Rectal smooth muscle tissue (tissue), 1 donor: ENCODE measurements around the gene C1orf159.

Experiments used
- H3K27ac ChIP-seq: one replicate; pipeline ENCODE4 v1.7.0; 2013; ENCODE audit warnings: low read depth, low read length, inconsistent platforms
- H3K27me3 ChIP-seq: one replicate; pipeline ENCODE4 v1.7.0; 2013; ENCODE audit warnings: low read length; ENCODE audit not compliant: control insufficient read depth, insufficient read depth
- H3K36me3 ChIP-seq: one replicate; pipeline ENCODE4 v1.7.0; 2013; ENCODE audit warnings: low read length; ENCODE audit not compliant: control insufficient read depth, insufficient read depth
- H3K4me1 ChIP-seq: one replicate; pipeline ENCODE4 v1.7.0; 2013; ENCODE audit warnings: low read length; ENCODE audit not compliant: control insufficient read depth, insufficient read depth
- H3K4me3 ChIP-seq: one replicate; pipeline ENCODE4 v1.7.0; 2013; ENCODE audit warnings: low read length
- H3K9ac ChIP-seq: one replicate; pipeline ENCODE4 v1.7.0; 2013; ENCODE audit warnings: low read length

The C1orf159 gene

DNA sequence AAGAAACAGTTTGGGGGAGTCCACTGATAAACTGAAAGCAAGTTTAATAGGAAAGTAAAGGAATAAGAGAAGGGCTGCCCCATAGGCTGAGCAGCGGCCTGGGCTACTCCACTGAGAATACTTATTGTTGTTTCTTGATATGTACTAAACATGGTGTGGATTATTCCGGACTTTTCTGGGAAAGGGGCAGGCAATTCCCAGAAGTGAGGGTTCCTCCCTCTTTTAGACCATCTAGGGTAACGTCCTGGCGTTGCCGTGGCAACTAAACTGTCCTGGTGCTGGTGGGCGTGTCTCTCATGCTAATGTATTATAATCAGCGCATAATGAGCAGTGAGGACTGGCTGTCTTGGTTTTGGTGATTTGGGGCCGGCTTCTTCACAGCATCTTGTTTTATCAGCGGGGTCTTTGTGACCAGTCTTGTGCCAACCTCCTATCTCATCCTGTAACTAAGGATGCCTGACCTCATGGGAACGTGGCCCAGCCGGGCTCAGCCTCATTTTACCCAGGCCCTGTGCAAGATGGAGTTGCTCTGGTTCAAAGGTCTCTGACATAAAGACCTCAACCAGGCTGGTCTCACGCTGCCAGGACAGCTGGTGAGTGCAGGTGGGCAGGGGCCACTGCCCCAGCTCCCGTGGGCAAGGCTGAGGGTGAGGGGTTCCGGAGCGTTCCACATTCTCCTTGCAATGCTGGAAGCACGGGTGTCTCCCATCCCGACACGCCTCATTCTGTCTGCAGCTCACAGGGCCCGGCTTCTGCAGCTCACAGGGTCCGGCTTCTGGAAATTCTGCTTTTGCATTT is 19.6 kb upstream of the C1orf159 start:
- H3K9ac ChIP-seq, result no peak overlapping the region
- H3K27me3 ChIP-seq, result no peaks in the 10 kb centered on the region
- H3K36me3 ChIP-seq, result no peaks in the 10 kb centered on the region
- H3K4me3 ChIP-seq, result no peak overlapping the region
- H3K27ac ChIP-seq, result no peak overlapping the region
- H3K4me1 ChIP-seq, result no peaks in the 10 kb centered on the region

DNA sequence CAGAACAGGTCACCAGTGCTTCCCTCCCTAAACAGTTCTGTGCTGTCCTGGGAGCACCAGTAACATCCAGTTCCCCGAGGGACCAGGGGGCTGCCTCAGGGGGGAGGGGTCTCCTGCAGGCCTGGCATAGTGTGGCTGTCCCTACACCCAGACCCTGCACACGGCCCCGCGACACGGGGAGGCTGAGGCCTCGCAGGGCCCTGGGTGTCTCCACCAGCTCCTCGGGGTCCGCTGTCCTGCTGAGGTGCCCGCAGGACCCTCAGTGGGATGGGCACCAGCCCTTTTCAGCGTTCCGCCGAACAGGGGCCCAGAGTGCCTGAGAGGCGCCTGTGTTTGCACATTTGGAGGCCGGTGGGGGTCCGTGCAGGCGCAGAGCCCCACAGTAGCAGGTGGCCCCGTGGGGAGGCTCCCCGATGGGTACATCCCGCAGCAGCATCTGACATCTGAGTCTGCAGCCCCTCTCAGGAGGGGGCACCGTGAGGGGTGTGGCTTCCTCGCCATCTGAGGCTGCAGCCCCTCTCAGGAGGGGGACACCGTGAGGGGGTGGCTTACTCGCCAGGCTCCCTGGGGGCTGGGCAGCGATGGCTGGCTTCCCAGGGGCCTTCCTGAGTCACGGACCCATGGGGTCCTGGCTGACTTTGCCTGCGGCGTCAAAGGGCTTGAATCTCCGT is 18.5 kb upstream of the C1orf159 start:
- Histone ChIP-seq H3K27me3 (no peaks in the 10 kb centered on the region), H3K4me1 (no peaks in the 10 kb centered on the region), H3K9ac (no peak overlapping the region), H3K4me3 (no peak overlapping the region), H3K36me3 (no peaks in the 10 kb centered on the region), H3K27ac (no peak overlapping the region)

DNA sequence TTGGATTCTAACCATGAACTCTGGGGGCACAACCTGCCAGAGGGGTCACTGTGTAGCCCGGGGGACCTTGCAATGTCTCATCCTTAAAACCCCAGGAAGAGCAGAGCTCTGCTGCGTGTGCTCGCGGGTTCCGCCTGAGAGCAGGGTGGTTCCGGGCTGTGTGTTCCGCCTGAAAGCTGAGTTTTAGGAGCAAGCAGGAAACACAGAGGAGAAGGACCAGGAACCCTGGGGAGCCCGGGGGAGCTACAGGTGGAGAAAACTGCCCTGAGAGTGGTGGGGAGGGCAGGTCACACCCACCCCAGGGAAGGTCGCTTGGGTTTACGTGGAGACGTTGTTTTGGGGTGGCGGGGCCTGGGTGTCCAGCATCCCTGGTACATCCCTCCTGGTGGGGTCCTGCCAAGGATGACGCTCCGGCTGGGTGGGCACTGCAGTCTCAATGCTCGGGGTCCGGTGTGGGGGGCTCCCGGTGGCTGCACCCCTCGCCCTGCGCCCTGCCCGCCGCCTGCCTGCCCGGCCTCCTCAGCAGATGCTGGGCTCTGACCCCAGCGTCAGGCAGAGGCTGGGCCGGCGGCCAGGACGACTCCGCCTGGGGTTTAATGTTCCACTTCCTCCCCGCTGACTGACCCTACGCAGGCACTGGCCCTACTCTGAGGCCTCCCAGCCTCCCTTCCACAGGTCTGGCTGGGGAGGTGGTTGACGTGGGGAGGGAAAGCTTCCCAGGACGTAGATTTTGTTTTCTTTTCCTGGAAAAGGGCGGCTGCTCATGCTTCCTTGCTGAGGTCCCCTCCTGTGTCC is 17.3 kb upstream of the C1orf159 start:
- Histone ChIP-seq H3K9ac (peak overlapping the region; percentile 21), H3K27ac (no peak overlapping the region), H3K4me1 (no peaks in the 10 kb centered on the region), H3K27me3 (no peaks in the 10 kb centered on the region), H3K4me3 (peak overlapping the region; percentile 41), H3K36me3 (no peaks in the 10 kb centered on the region)

DNA sequence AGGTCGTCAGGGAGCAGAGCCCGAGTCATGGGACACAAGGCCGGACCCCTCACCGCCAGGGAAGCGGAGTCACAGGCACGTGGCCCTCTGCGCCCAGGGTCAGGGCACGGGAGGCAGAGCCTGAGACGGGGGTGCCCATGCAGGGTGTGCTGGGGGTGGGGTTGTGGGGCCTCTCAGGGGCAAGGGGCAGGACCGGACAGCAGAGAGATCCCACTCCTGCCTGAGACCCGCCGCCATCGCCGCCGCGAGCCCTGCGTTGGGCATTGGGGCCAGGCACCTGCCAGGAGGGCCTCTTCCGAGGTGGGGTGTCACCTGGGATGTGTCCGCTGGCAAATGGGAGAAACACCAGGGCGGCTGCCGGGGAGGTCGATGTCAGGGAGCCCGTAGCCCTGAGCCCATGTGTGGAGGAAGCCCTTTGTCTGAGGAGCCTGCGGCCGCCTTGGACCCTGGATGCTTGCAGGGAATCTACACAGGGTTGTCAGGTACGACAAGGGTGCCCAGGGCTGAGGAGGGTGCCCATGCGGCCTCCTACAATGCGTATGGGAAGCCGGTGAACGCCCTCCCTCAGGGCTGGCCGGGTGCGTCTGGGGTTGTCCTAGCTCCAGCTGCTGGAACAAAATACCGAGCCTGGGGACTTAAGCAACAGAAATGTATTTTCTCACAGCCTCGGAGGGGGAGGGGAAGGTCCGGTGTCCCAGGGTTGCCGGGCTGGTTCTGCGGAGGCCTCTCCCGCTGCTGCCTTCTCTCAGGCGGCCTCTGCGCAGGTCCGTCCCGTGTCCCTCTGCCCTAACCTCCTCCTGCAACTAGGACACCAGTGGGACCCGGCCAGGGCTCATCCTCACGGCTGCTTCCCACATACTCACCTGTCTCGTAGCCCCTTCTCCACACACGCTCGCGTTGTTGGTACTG is 16.4 kb upstream of the C1orf159 start:
- Histone ChIP-seq H3K27me3 (no peaks in the 10 kb centered on the region), H3K4me1 (no peaks in the 10 kb centered on the region), H3K27ac (no peak overlapping the region), H3K9ac (peak overlapping the region; percentile 21), H3K36me3 (no peaks in the 10 kb centered on the region), H3K4me3 (peak overlapping the region; percentile 41)

DNA sequence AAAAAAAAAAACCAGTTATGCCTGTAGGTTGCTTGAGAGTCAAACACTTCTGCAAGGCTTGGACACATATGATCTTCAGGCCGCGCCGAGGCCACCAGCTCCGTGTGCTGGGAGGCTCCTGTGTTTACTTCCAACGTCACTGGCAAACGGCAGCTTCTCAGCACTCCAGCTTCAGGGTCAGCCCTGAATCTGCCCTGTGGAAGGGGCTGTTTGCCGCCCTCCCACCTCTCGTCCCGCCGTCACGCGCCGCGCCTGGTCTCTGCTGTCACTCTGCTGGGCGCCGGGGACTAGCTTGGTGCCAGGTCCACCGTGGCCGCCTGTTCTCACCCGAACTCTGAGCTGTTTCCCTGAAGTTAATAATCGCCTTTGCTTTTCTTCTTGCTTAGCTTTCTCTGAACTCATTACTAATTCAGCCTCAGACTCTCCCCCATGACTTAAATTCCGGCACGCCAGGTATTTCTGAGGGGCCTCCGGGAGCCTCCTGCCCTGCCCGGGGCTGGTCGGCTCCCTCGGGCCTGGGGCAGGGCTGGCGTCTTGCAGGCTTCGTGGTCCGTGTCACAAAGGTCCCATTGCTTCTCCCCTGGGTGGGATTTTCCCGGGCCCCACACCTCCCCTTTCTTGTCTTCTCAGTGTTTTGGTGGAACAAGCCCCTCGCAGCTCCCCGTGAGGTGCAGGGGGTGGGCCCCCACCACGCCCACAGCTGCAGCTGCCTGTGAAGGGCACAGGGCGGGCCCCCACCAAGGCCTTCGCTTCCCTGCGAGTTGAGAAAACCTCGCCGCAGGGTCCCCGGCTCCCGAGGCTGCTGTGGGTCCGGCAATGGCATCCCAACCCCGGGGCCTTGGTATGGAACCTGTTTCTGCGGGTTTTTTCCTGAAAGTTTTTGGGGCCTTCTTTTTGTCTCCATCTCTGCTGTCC is 14.6 kb upstream of the C1orf159 start:
- Histone ChIP-seq H3K27me3 (no peaks in the 10 kb centered on the region), H3K27ac (no peak overlapping the region), H3K9ac (no peak overlapping the region), H3K36me3 (no peaks in the 10 kb centered on the region), H3K4me3 (peak overlapping the region; percentile 47), H3K4me1 (no peaks in the 10 kb centered on the region)

DNA sequence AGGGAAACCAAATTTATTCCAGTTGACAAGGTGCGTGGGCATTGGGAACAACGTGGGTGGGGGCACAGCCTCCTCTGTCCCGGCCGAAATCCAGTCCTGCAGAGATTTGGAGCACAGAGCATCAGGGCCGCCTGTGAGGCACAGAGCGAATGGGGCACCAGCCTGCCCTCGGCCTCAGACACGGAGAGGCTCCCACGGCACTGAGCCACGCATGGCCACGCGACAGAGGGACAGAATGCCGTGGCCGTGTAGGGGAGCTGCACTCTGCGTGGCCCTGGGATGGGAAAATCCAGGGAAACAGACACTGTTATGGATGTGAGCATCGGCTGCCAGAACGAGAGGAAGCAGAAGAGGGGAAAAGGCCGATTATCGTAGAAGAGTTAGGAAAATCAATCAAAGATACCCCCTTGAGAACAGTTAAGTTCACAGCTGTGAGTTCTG is 13.5 kb upstream of the C1orf159 start:
- Histone ChIP-seq H3K4me3 (peak overlapping the region; percentile 44), H3K4me1 (no peaks in the 10 kb centered on the region), H3K36me3 (no peaks in the 10 kb centered on the region), H3K27me3 (no peaks in the 10 kb centered on the region), H3K9ac (peak overlapping the region; percentile 10), H3K27ac (no peak overlapping the region)

DNA sequence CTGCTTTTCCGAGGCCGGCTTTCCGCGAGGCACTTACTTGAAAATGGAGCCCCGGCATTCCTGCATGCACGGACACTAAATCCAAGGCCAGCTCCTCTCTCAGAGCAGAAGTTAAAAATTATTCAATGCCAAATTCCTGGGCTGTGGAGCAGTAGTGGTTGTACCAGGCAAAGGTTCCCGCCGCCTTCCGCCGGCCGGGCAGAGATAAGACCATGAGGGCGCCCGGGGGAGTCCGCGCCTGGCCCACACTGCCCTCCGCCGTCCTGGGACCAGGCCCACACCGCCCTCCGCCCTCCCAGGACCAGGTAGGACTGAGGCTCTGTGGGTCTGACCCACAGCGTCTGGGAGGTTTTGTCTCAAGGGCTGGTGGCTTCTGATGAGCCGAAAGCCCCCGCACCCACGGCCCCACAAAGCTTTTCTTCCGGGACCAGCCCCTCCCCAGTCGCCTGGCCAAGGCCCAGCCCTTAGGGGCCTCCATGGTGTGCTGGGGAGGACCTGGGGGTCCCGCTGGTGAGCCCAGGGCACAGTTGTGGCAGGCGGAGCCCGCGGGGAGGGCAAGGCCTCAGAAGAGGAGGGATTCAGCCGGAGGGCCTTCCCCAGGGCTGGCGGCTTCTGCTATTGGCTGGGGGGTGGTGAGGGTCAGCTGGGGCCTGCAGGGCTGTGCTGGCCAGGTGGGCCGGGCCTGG is 12.7 kb upstream of the C1orf159 start:
- no peaks in the 10 kb centered on the region for H3K4me1 ChIP-seq
- H3K4me3 ChIP-seq, result peak overlapping the region; percentile 35
- H3K27ac ChIP-seq, result no peak overlapping the region
- peak overlapping the region; percentile 49 for H3K9ac ChIP-seq
- no peaks in the 10 kb centered on the region for H3K27me3 ChIP-seq
- no peaks in the 10 kb centered on the region for H3K36me3 ChIP-seq

DNA sequence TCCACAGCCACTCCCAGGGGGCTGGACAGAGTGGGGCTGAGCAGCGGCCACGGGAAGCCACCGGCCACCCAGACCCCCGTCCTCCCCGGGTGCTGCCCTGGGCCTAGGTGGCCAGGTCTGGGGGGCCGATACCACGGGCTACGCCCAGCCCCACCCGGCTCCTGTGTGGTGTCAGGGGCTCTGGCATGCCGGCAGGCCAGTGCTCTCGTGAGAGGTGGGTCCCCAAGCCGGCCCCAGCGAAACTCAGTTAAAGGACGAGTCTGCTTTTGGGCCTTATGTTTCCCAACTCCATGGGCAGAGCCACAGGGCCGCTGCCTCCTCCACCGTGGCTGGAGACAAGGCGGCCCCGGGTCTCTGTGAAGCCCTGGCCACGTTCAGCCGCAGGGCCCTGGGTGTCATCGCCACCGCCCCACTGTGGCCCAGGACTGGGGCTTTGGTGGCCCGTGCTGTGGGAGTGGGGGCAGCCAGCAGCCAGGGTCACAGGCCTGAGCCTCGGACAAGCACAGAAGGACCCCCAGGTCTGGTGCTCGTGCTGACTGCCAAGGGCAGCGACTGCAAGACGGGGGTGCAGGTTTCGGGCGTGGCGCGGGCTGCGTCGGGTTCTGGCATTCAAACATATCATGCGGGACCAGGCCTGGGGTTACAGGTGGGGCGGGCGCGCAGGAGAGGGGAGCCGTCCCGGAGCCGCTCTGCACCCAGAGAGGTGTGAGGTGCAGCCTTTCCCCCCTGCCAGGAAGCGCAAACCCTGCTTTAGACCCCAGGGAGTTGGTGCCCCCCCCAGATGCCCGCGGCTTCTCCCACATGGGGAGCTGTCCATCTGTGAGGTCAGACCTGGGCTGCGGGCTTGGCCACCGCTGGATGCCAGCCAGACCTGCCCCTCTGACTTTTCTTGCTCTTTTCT is 11.9 kb upstream of the C1orf159 start:
- Histone ChIP-seq H3K27me3 (no peaks in the 10 kb centered on the region), H3K27ac (peak overlapping the region; percentile 14), H3K4me1 (no peaks in the 10 kb centered on the region), H3K36me3 (no peaks in the 10 kb centered on the region), H3K9ac (peak overlapping the region; percentile 49), H3K4me3 (peak overlapping the region; percentile 35)

DNA sequence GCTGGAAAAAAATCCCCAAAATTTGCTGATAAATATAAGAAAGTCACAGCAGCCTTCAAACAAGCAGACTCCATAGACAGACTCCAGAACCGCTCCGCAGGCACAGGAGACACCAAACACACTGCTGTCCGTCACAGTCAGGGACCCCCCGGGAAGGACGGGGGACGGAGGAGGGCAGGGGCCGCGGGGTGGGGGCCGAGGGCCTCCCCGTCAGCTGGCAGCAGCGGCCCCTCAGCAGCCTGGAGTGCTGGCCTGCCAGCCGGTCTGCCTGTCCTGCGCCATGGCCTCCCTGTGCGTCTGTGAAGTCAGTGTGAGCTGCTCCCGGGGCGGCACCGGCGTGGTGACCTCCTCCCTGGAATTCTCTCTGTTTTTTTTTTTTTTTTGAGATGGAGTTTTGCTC is 10.1 kb upstream of the C1orf159 start:
- Histone ChIP-seq H3K27me3 (no peaks in the 10 kb centered on the region), H3K27ac (no peak overlapping the region), H3K9ac (no peak overlapping the region), H3K4me1 (peaks cover 2% of the 10 kb centered on the region), H3K4me3 (no peak overlapping the region), H3K36me3 (no peaks in the 10 kb centered on the region)
